SU-DHL-6 (cell line): Measurements from ENCODE around the gene SEC23B.
"Not testable (repeated sequence)": the region's sequence is repeated elsewhere in the genome, so short reads cannot be mapped to it uniquely, and the experiment has no call there.

ENCODE experiments used
- CTCF ChIP-seq: fragments of 200-600 bp; sonication (generic); IDR thresholded peaks from one replicate; pipeline ENCODE4 v1.5.1; 2017; ENCODE audit warnings: antibody characterized with exemption, mild to moderate bottlenecking, low read length, moderate library complexity; ENCODE audit not compliant: insufficient read depth, poor library complexity, severe bottlenecking
- EZH2phosphoT487 ChIP-seq: fragments of 200-600 bp; sonication (generic), shearing (Covaris generic); conservative IDR thresholded peaks from 2 replicates; pipeline ENCODE4 v1.6.1; 2018; ENCODE audit warnings: mild to moderate bottlenecking, antibody characterized with exemption, low read length, moderate library complexity, mixed read lengths

- not testable (repeated sequence) for TF ChIP-seq CTCF, EZH2phosphoT487
Measured at GRCh38 chr20:18526761-18527160, 19.0 kb downstream of the SEC23B start.
